Ureter (tissue), 1 donor: Measurements from ENCODE around the gene NBPF4. TPM values are rescaled to one million over a fixed set of nuclear protein-coding genes. Genes with fewer than 3 reads are reported as not detected.
"Not testable (repeated sequence)": the region's sequence is repeated elsewhere in the genome, so short reads cannot be mapped to it uniquely, and the experiment has no call there.

Source experiments
- DNase-seq: peaks from one replicate; pipeline ENCODE4 v3.0.0-alpha.2; 2020; ENCODE audit warnings: low spot score
- total RNA-seq: library from RNA; stranded (reverse); gene quantifications from one replicate; pipeline ENCODE4 v1.2.4, GENCODE V29; 2023
- donor health status: DM: yes; HTN: yes; CAD: no.

The NBPF4 gene, protein sequence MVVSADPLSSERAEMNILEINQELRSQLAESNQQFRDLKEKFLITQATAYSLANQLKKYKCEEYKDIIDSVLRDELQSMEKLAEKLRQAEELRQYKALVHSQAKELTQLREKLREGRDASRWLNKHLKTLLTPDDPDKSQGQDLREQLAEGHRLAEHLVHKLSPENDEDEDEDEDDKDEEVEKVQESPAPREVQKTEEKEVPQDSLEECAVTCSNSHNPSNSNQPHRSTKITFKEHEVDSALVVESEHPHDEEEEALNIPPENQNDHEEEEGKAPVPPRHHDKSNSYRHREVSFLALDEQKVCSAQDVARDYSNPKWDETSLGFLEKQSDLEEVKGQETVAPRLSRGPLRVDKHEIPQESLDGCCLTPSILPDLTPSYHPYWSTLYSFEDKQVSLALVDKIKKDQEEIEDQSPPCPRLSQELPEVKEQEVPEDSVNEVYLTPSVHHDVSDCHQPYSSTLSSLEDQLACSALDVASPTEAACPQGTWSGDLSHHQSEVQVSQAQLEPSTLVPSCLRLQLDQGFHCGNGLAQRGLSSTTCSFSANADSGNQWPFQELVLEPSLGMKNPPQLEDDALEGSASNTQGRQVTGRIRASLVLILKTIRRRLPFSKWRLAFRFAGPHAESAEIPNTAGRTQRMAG
- 0.34 TPM for total RNA-seq

DNA sequence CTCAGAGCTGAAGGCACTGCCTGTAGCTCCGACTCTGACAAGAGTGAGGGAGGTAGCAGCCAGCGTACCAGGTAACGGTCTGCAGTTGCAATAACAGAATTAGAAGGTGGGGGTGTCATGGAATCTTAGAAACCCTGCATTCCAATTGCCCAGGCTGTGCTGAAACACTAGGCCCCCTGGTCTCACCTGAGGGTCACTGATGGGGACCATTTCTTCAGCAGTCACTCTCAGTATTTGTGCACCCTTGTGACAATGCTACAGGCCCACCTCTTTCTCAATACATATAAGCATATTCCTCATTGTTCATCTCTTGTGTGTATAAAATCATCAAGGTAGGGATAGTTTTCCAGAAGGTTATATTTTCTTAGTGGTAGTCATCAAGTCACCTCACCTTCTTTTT lies at the start of gene NBPF4:
NBPF4 (minus strand) TSS at position 101 of the 400 bp plus-strand sequence. CDS start 315 bp downstream, outside the sequence.
- DNase-seq: not testable (repeated sequence)

- not testable (repeated sequence) for DNase-seq
Measured at GRCh38 chr1:108282528-108283257, 38.8 kb upstream of the NBPF4 start.

GRCh38 chr1:108272485-108273327 lies 28.8 kb upstream of the NBPF4 start:
- DNase-seq: not testable (repeated sequence)

GRCh38 chr1:108267097-108267496 lies 23.2 kb upstream of the NBPF4 start:
- not testable (repeated sequence) for DNase-seq

DNA sequence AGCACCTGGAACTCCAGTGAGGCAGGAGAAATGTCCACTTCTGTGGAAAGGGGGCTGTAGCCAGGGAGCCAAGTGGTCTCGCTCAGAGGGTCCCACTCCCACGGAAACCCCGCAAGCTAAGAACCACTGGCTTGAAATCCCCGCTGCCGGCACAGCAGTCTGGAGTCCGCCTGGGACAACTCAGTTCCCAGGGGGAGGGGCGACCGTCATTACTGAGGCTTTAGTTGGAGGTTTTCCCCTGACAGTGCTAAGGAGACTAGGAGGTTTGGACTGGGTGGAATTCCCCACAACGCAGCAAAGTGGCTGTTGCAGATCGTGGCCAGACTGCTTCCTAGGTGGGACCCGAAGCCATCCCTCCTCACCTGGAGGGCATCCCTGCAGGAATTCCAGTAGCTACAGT lies 18.1 kb upstream of the NBPF4 start:
- DNase-seq: not testable (repeated sequence)

GRCh38 chr1:108261519-108261918 lies 17.6 kb upstream of the NBPF4 start:
- not testable (repeated sequence) for DNase-seq

DNA sequence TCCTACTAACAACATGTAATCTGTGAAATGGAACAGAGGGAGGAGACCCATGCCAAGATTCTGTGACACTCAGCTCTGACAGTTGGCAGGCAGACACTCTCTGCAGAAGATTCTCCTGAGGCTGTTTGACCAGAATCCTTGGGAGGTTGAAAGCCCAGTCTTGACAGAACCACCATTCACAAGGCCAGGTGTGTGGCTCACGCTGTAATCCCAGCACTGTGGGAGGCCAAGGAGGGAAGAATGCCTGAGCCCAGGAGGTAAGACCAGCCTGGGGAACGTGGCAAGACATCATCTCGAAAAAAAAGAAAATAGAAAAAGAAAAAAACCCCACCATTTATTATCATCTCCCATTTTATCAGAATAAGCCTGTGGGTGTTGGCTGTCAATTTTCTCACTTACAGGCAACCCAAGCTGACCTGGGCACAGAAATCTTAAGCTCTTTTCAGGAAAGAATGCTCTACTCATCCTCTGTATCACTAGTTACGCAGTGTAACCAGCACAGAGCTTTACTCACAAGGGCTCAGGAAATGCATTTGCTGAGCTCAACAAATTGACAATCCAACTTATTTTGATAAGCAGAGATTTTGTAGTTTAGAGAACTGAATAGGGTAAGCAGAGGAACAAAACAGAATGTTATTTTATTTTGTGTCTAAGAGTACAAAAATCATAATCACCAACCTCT lies 16.8 kb upstream of the NBPF4 start:
- not testable (repeated sequence) for DNase-seq

DNA sequence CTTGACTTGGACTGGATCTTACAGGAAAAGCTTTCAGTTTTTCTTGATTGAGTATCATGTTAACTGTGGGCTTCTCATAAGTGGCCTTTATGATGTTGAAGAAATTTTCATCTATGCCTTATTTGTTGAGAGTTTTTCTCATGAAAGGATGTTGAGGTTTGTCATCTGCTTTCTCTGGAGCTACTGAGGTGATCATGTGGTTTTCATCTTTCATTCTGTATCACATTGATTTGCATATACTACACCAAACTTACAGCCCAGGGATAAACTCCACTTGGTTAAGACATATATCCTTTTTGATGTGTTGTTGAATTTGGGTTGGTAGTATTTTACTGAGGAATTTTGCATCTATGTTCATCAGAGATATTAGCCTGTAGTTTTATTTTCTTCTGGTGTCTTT lies 11.6 kb upstream of the NBPF4 start:
- DNase-seq: not testable (repeated sequence)

- DNase-seq: not testable (repeated sequence)
Measured at GRCh38 chr1:108239426-108239825, 4.5 kb downstream of the NBPF4 start.

DNA sequence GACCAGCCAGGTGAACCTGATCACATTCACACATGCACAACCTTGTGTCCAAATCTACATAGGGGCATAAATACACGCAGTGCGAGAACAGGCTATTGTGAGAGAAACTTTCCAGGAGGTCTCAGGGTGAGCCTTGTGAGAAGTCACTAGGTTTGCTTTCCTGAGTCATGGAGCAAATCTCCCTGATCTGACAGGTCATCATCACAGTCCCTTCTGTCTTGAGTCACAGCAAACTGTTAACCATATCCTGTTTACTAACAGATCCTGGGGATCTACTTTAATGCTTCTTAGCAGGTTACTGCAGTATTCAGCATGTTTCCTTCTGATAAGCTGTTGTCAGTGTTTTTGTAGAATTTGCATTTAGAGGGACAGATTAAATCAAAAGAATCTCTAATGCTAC lies 8.6 kb downstream of the NBPF4 start:
- DNase-seq: not testable (repeated sequence)

GRCh38 chr1:108232183-108232582 lies 11.7 kb downstream of the NBPF4 start:
- DNase-seq: not testable (repeated sequence)

DNA sequence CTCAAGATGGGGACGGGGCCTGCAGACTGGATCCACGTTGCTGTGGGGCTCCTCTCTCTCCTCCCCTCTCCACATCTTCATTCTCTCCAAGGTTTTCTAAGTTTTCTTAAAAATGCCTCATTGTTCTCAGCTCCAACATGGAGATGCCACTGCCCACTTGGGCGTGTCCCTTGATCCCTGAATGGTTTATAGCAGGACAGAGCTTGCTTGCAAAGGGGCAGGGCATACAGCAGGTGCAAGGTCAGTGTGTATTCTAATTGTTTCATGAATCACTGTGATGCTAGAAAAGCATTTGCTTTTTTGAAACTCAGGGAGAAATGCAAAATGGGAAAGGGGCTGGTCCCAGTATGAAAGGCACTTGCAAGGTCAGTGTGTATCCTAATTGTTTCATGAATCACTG lies 13.9 kb downstream of the NBPF4 start:
- DNase-seq: not testable (repeated sequence)

DNA sequence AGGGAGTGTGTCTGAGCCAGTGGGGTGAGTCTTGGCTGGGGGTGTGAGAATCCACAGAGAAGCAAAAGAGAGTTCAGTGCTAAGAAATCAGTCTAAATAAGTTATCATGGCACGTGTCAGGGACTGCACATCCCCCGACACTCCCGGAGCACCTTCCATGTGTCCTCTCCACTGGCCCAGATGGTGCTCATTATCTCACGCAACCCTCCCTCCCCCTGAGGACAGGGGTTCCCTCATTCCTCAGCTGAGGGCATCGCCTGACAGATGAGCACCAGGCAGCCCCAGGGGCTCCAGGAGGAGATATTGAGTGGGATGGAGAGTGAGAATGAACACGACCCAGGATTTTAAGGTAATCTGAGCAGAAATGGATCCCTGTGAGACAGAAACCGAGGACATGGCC lies 16.1 kb downstream of the NBPF4 start:
- not testable (repeated sequence) for DNase-seq

DNA sequence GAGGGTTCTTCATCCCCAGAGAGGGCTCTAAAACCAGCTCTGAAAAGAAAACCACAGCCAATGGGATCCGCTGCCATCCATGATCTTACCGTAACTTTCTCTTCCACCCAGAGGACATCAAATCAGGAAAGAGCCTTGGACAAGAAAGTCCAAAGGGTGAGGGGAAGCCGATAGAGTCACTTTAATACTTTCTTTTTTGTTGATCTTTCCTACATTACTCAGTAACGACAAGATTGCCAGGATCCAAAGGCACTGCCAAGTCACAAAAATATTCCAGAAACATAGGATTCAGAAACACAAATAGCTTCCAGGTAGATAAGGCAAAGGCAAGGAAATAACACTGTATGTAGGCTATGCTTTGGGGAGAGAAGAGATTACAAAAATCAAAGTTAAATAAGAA lies 17.0 kb downstream of the NBPF4 start:
- not testable (repeated sequence) for DNase-seq

- not testable (repeated sequence) for DNase-seq
Measured at GRCh38 chr1:108223226-108223625, 20.6 kb downstream of the NBPF4 start.

DNA sequence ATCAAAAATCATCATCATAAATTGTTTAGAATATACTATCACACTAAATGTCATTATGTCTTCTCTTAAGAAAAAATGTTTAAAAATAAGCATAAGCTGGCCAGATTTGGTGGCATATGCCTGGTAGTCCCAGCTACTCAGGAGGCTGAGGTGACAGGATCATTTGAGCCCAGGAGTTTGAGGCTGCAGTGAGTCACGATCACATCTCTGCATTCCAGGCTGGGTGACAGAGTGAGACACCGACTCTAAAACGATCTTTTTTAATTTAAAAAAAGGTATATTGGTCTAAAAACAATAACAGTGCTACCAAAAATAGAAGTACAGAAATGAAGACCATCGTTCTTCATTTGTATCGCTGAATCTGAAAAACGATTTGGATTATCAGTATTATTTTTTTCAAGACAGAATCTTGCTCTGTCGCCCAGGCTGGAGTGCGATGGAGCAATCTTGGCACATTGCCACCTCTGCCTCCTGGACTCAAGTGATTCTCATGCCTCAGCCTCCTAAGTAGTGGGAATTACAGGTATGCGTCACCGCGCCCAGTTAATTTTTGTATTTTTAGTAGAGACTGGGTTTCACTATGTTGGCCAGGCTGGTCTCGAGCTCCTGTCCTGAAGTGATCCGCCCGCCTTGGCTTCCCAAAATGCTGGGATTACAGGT lies 26.2 kb downstream of the NBPF4 start:
- DNase-seq: not testable (repeated sequence)

DNA sequence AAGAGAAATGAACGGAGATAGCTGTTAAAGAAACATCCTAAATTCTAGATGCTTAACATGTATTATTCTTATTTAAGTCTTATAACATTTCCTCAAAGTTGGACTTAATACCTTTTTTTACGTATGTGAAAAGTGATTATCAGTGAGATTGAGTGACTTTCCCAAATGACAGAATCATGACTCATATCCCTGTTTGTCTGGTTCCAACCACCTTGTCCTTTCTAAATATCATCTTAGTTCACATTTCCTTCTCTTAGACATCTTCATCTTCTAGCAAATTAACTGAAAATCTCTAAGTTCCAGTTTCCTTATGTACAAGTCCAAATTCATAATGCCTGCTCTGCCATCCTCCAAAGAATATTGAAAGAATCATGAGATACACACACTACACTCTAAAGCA lies 26.9 kb downstream of the NBPF4 start:
- DNase-seq: not testable (repeated sequence)

GRCh38 chr1:108216028-108216890 lies 27.6 kb downstream of the NBPF4 start:
- not testable (repeated sequence) for DNase-seq
